Activated CD8-positive, alpha-beta memory T cell treated with anti-CD3 and anti-CD28 coated beads, Interleukin-2, amount 10 ng/mL, durations not matched to agents 7 days and 5 days (primary cell): ENCODE results near the gene SCUBE1. TPM values are rescaled to one million over a fixed set of nuclear protein-coding genes. Genes with fewer than 3 reads are reported as not detected.
"Not testable (repeated sequence)": the region's sequence is repeated elsewhere in the genome, so short reads cannot be mapped to it uniquely, and the experiment has no call there.

Experiments used
- ATAC-seq: fragments of 150-1000 bp; cut with Tn5 transposase; one replicate; pipeline ENCODE4 v1.10.0; 2021; ENCODE audit warnings: moderate library complexity
- CTCF ChIA-PET: fragments of 350-600 bp; sonication (Branson Sonifier 250); formaldehyde crosslinking; loops from one replicate; lab custom pipeline; 2021; ENCODE audit warnings: antibody characterized with exemption; lab: Charles Lee
- DNase-seq: peaks from one replicate; pipeline ENCODE4 v3.0.0-alpha.2; 2020
- H3K27ac Mint-ChIP-seq: one replicate; pipeline ENCODE4 v1.8.0; 2021; ENCODE audit warnings: mild to moderate bottlenecking, mixed read lengths
- H3K27me3 Mint-ChIP-seq: one replicate; pipeline ENCODE4 v1.8.0; 2021; ENCODE audit warnings: mixed read lengths
- H3K36me3 Mint-ChIP-seq: one replicate; pipeline ENCODE4 v1.8.0; 2021; ENCODE audit warnings: mild to moderate bottlenecking, mixed read lengths
- H3K4me1 Mint-ChIP-seq: one replicate; pipeline ENCODE4 v1.8.0; 2021; ENCODE audit warnings: mixed read lengths
- H3K4me3 Mint-ChIP-seq: one replicate; pipeline ENCODE4 v1.8.0; 2021; ENCODE audit warnings: mild to moderate bottlenecking, moderate library complexity, mixed read lengths
- H3K9me3 Mint-ChIP-seq: one replicate; pipeline ENCODE4 v1.8.0; 2022; ENCODE audit warnings: low read depth, mixed read lengths
- total RNA-seq, 2 experiments: library from RNA; stranded (reverse); gene quantifications; one replicate each; pipeline ENCODE4 v1.2.3, GENCODE V29; 2021

Gene SCUBE1
- total RNA-seq, 2 experiments from 2014 or later: 0.40 to 3.0 TPM

GRCh38 chr22:43292630-43293018 lies 50.5 kb downstream of the SCUBE1 start:
- Mint-ChIP-seq H3K27ac (no peak overlapping the region), H3K4me3 (no peak overlapping the region), H3K4me1 (peaks cover 17% of the 10 kb centered on the region), H3K9me3 (no peaks in the 10 kb centered on the region), H3K27me3 (no peaks in the 10 kb centered on the region), H3K36me3 (no peaks in the 10 kb centered on the region)
- CTCF ChIA-PET: interaction anchor here (1.2 to 1.7 kb wide), 4 partner anchors 9 to 61 kb away, joined by 3 to 7 read pairs (median 3); no protein-coding TSS in a partner anchor
- ATAC-seq (no peak), DNase-seq (no peak)

DNA sequence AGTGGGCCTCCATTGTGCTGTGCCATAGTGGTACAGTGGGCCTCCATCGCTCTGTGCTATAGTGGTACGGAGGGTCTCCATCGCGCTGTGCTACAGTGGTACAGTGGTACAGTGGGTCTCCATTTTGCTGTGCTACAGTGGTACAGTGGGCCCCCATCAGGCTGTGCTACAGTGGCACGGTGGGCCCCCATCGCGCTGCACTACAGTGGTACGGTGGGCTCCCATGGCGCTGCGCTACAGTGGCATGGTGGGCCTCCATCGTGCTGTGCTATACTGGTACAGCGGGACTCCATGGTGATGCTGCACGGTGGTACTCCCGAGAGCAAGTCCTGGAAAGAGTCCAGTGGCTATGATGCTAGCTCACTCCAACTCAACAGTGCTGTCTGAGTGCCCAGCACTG lies 51.8 kb downstream of the SCUBE1 start:
- H3K4me1 Mint-ChIP-seq: peaks cover 17% of the 10 kb centered on the region

GRCh38 chr22:43289976-43290721 lies 53.0 kb downstream of the SCUBE1 start:
- Mint-ChIP-seq H3K36me3 (no peaks in the 10 kb centered on the region), H3K4me3 (no peak overlapping the region), H3K9me3 (no peaks in the 10 kb centered on the region), H3K27me3 (no peaks in the 10 kb centered on the region), H3K27ac (peak overlapping the region; percentile 39), H3K4me1 (peaks cover 17% of the 10 kb centered on the region)
- ATAC-seq (no peak), DNase-seq (no peak)
- CTCF ChIA-PET: interaction anchor here (1.5 to 5.7 kb wide), 3 partner anchors 16 to 96 kb away, joined by 3 to 33 read pairs (median 5); no protein-coding TSS in a partner anchor

More for the DNA sequence above, 51.8 kb downstream of the SCUBE1 start:
- Mint-ChIP-seq H3K36me3 (no peaks in the 10 kb centered on the region), H3K27me3 (no peaks in the 10 kb centered on the region), H3K4me3 (no peak overlapping the region), H3K9me3 (no peaks in the 10 kb centered on the region), H3K27ac (no peak overlapping the region)
- CTCF ChIA-PET: interaction anchor here (1.5 to 1.7 kb wide), 2 partner anchors 58 to 60 kb away, joined by 3 read pairs; no protein-coding TSS in a partner anchor
- no peak for ATAC-seq
- DNase-seq: no peak

DNA sequence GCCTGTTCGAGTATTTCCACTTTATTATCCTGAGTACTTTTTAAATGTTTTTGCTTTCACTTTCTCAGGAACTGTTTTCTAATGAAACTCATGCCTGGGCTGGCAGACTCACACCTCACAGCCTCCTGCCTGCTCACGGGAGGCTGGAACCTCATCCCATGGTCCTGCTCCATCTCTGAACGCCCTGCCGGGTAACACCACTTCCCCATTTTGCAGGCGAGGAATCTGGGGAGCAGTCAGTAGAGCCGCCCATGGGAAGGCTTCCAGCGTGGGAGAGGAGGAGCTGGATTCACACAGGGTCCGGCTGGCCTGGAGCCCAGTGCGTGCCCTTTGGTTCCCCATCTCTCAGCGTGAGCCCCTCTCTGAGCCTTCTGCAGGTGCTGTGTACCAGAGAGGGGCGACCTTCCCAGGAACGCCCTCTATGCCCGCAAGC lies 53.6 kb downstream of the SCUBE1 start:
- H3K27me3 Mint-ChIP-seq: no peaks in the 10 kb centered on the region
- CTCF ChIA-PET: interaction anchor here (1.5 to 5.7 kb wide), 4 partner anchors 16 to 96 kb away, joined by 3 to 33 read pairs (median 8); no protein-coding TSS in a partner anchor
- peak overlapping the region; percentile 68 for H3K27ac Mint-ChIP-seq
- no peaks in the 10 kb centered on the region for H3K36me3 Mint-ChIP-seq
- peaks cover 17% of the 10 kb centered on the region for H3K4me1 Mint-ChIP-seq
- no peak for ATAC-seq
- H3K4me3 Mint-ChIP-seq: no peak overlapping the region
- H3K9me3 Mint-ChIP-seq: no peaks in the 10 kb centered on the region
- DNase-seq: no peak

GRCh38 chr22:43288807-43289420 lies 54.3 kb downstream of the SCUBE1 start:
- H3K27me3 Mint-ChIP-seq: no peaks in the 10 kb centered on the region
- DNase-seq (peak; percentile 67), ATAC-seq (peak; percentile 69)
- no peaks in the 10 kb centered on the region for H3K9me3 Mint-ChIP-seq
- peaks cover 17% of the 10 kb centered on the region for H3K4me1 Mint-ChIP-seq
- no peaks in the 10 kb centered on the region for H3K36me3 Mint-ChIP-seq
- no peak overlapping the region for H3K4me3 Mint-ChIP-seq
- peak overlapping the region; percentile 68 for H3K27ac Mint-ChIP-seq
- CTCF ChIA-PET: interaction anchor here (0.9 to 5.7 kb wide), 6 partner anchors 10 to 97 kb away, joined by 3 to 33 read pairs (median 8); no protein-coding TSS in a partner anchor

DNA sequence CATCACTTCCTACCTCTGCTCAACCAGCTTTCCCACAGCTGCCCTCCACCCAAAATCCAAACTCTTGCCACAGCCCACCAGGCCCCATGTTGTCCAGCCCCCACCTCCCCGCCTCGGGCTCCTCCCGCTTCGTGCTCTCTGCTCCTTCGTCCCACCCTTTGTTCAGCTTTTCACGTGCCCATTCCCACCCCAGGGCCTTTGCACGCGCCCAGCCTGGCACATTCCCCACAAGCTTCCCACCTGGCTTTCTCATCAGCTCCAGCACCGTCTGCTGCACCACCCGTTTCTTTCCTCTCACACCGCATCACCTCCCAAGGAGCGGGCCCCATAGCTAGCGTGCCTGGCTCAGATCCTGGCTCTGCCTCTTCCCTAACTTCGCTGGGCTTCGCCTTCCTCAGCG lies 54.8 kb downstream of the SCUBE1 start:
- CTCF ChIA-PET: interaction anchor here (0.9 to 5.7 kb wide), 5 partner anchors 9 to 98 kb away, joined by 5 to 33 read pairs (median 11); no protein-coding TSS in a partner anchor
- Mint-ChIP-seq H3K4me3 (no peak overlapping the region), H3K36me3 (no peaks in the 10 kb centered on the region), H3K27ac (no peak overlapping the region), H3K27me3 (no peaks in the 10 kb centered on the region), H3K4me1 (peaks cover 17% of the 10 kb centered on the region), H3K9me3 (no peaks in the 10 kb centered on the region)
- ATAC-seq (no peak), DNase-seq (no peak)

GRCh38 chr22:43287441-43287840 lies 55.7 kb downstream of the SCUBE1 start:
- H3K27me3 Mint-ChIP-seq: peaks cover 2% of the 10 kb centered on the region
- no peaks in the 10 kb centered on the region for H3K36me3 Mint-ChIP-seq
- no peak for DNase-seq
- CTCF ChIA-PET: interaction anchor here (1.0 to 5.7 kb wide), 5 partner anchors 13 to 99 kb away, joined by 4 to 33 read pairs (median 11); no protein-coding TSS in a partner anchor
- H3K9me3 Mint-ChIP-seq: no peaks in the 10 kb centered on the region
- ATAC-seq: no peak
- peaks cover 17% of the 10 kb centered on the region for H3K4me1 Mint-ChIP-seq
- H3K4me3 Mint-ChIP-seq: no peak overlapping the region
- no peak overlapping the region for H3K27ac Mint-ChIP-seq

DNA sequence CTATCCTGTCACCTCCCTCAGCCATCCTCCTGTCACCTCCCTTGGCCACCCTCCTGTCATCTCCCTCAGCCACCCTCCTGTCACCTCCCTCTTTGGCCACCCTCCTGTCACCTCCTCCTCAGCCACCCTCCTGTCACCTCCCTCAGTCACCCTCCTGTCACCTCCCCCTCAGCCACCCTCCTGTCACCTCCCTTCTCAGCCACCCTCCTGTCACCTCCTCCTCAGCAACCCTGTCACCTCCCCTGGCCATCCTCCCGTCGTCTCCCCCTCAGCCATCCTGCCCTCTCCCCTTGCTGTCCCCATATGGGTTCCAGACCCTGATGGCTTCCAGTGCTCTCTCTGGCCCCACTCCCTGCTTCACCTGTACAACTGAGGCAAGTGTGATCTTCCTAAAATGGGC lies 61.8 kb downstream of the SCUBE1 start:
- ATAC-seq (no peak), DNase-seq (no peak)
- Mint-ChIP-seq H3K4me1 (peaks cover 2% of the 10 kb centered on the region), H3K27ac (no peak overlapping the region), H3K9me3 (no peaks in the 10 kb centered on the region), H3K27me3 (peaks cover 2% of the 10 kb centered on the region), H3K4me3 (no peak overlapping the region), H3K36me3 (no peaks in the 10 kb centered on the region)
- CTCF ChIA-PET: no interaction called here

DNA sequence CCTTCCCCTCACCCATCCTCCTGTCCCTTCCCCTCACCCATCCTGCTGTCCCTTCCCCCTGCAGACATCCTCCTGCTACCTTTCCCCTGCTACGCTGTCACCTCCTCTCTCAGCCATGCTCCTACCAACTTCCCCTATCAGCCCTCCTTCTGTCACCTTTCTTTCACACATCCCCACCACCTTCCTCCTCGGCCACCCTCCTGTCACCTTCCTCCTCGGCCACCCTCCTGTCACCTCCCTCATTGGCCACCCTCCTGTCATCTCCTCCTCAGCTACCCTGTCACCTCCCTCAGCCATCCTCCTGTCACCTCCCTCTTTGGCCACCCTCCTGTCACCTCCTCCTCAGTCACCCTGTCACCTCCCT lies 62.7 kb downstream of the SCUBE1 start:
- H3K4me3 Mint-ChIP-seq, H3K4me1 Mint-ChIP-seq, DNase-seq, H3K27ac Mint-ChIP-seq, ATAC-seq, H3K9me3 Mint-ChIP-seq, H3K27me3 Mint-ChIP-seq, H3K36me3 Mint-ChIP-seq, CTCF ChIA-PET: not testable (repeated sequence)

- no peaks in the 10 kb centered on the region for H3K36me3 Mint-ChIP-seq
- H3K27ac Mint-ChIP-seq: no peak overlapping the region
- no peak overlapping the region for H3K4me3 Mint-ChIP-seq
- no peak for ATAC-seq
- peaks cover 2% of the 10 kb centered on the region for H3K27me3 Mint-ChIP-seq
- DNase-seq: no peak
- no peaks in the 10 kb centered on the region for H3K9me3 Mint-ChIP-seq
- peaks cover 2% of the 10 kb centered on the region for H3K4me1 Mint-ChIP-seq
- CTCF ChIA-PET: interaction anchor here (5.1 kb wide), 1 partner anchor 66 kb away, joined by 32 read pairs; no protein-coding TSS in a partner anchor
Measured at GRCh38 chr22:43279867-43280522, 63.2 kb downstream of the SCUBE1 start.

DNA sequence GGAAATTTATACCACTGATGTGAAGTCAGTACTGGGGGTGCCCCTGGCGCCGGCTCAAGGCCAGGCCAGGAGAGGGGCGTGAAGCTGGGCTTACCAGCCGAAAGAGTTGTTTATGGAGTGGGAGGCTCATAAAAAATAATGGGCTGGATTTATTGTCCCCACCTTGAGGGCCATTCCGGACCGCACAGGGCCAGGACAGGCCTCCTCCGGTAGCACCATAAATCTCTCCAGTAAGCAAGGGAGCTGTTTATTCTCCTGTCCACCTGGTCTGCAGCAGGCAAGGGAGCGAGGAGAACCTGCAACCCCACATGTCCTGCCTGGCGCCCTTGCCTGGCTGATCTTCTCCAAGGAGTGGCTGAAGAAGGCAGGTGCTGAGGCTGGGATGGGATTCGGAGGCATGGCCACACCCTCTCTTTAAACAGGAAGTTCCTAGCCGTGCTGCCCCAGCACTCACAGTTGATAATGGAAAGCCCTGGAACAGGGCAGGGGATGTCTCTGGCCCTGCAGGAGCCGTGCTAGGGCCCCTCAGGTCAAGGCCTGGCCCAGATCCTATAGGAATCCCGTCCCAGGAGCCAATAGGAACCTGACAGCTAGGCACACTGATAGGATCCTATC lies 65.1 kb downstream of the SCUBE1 start:
- no peak for DNase-seq
- H3K4me1 Mint-ChIP-seq: peaks cover 5% of the 10 kb centered on the region
- H3K27ac Mint-ChIP-seq: no peak overlapping the region
- CTCF ChIA-PET: interaction anchor here (1.3 to 10.4 kb wide), 4 partner anchors 10 to 104 kb away, joined by 5 to 230 read pairs (median 20); no protein-coding TSS in a partner anchor
- no peaks in the 10 kb centered on the region for H3K9me3 Mint-ChIP-seq
- H3K4me3 Mint-ChIP-seq: no peak overlapping the region
- H3K36me3 Mint-ChIP-seq: no peaks in the 10 kb centered on the region
- ATAC-seq: no peak
- peaks cover 2% of the 10 kb centered on the region for H3K27me3 Mint-ChIP-seq

GRCh38 chr22:43277091-43277490 lies 66.1 kb downstream of the SCUBE1 start:
- Mint-ChIP-seq H3K27ac (peak overlapping the region; percentile 9), H3K4me1 (peaks cover 5% of the 10 kb centered on the region), H3K4me3 (no peak overlapping the region), H3K9me3 (no peaks in the 10 kb centered on the region), H3K27me3 (peaks cover 3% of the 10 kb centered on the region), H3K36me3 (no peaks in the 10 kb centered on the region)
- DNase-seq (no peak), ATAC-seq (no peak)
- CTCF ChIA-PET: interaction anchor here (1.5 to 10.4 kb wide), 3 partner anchors 45 to 105 kb away, joined by 8 to 230 read pairs (median 32); no protein-coding TSS in a partner anchor
